ENCODE results near the gene PSMC3.

The PSMC3 gene

DNA sequence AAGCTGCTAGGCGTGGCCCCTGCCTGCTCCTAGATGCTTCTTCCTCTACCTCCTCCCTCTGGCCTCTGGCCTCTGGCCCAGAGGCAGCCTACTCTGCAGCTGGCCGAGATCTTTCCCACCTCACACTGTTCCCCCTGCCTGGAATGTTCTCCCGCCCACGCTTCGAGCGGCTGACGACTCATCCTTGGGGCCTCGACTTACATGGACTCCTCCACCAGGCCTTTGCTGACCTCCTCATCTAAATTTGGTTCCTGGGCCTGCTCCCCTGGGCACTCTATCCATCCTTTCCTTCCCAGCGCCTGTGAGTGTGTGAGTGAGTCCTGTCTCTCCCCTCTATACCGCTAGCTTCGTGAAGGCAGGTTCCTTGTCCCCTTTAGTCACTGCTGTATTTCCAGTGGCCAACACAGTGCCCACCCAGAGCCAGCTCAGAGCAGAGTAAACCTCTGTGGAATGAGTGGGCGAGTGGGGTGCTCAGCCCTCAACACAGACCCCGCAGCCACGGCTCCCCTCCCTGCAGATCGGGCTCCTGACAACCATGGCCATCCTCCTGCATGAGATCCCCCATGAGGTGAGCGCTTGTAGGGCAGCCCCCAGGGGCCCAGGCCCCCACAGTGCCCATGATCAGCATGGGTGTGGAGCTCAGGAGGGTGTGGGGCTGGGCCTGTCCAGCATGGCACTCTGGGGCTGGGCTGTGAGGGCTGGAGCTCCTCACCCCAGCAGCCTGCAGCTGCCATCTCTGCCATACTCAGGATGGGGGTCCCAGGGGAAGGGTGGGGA, 12.1 kb downstream of the PSMC3 start:
- no peak for DNase-seq (ENCODE audit: low read depth in 2 of 2, low spot score in 1 of 2)

DNA sequence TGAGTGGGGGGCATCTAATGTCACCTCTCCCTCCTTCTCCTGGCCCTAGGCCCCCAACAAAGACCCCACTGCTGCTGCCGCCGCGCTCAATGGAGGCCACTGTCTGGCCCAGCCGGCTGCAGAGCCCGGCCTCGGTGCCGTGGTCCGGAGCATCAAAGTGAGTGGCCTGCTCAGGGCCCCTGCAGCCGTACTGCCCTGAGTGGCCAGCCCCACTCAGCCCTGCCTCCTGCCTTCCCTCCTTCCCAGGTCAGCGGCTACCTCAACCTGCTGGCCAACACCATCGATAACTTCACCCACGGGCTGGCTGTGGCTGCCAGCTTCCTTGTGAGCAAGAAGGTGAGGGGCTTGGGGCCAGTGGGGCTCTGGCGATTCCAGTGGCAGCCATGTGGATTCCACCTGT, 12.9 kb downstream of the PSMC3 start:
- no peak for DNase-seq (ENCODE audit: low read depth in 2 of 2, low spot score in 1 of 2)

DNA sequence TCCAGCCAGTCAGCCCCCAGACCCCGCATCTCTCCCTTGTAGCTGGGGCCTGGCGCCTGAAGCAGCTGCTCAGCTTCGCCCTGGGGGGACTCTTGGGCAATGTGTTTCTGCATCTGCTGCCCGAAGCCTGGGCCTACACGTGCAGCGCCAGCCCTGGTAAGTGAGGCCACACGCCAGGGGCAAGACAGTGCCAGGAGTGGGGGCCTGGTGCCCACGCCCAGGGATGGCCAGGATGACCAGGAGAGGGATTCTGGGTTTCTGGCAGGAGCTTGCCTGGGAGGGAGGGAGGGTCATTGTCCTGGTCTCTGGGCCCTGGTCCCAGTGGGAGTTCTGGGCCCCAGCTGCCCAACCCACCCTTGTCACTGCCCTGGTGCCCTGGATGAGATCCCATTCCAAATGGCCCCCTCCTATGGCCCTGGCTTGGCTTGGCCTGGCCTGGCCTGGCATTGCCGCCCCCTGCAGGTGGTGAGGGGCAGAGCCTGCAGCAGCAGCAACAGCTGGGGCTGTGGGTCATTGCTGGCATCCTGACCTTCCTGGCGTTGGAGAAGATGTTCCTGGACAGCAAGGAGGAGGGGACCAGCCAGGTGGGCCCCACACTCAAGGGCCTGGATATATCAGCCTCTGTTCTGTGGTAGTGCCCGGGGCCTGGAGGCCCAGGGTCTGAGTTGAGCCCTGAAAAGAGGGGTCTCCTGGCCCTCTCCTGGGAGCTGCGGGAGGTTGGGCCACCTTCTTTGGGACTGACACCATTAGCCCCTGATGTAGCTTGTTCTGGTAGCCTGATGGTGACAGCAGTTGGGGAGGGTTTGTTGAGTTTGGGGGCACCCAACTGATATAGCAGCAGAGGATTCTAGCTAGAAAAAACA, 14.1 kb downstream of the PSMC3 start:
- no peak for DNase-seq (ENCODE audit: low read depth in 2 of 2, low spot score in 1 of 2)

DNA sequence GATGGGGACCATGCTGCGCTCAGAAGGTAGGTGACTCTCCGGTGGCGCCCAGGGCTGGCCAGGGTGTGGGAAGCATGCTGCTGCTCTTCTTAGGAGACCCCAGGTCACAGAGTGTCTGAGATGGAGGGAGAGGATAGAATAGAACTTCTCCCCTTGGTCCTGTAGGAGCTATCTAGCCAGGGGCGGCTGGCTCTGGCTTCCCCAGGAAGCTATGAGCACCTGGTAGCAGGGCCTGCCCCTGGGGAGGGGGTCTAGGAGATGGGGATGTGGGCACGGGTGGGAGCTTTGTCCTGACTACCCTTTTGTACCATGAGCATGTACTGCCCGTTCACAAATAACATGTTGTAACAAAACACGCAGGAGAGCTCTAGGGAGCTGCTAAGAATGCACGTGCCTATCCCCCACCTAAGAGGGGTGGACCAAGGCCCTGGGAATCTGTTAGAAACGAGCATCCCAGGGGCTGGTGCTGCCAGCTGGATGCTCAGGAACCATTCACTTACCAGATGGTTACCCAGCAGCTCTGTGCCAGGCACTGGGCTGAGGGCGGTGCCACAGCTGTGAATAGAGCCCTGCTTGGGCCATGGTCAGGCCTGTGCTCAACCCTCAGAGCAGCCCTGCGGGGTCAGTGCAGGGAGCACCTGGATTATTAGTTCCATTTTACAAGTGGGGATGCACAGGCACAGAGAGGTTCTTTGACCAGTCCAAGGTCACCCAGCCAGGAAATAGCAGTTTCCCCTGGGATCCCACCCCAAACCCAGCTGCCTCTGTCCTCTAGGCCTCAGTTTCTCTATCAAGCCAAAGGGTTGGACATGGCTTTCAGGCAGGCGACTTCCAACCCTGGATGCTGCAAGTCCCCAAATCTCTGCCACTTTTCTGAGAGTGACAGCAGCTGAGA, 15.6 kb downstream of the PSMC3 start:
- DNase-seq (ENCODE audit: low read depth in 2 of 2, low spot score in 1 of 2) = no peak

DNA sequence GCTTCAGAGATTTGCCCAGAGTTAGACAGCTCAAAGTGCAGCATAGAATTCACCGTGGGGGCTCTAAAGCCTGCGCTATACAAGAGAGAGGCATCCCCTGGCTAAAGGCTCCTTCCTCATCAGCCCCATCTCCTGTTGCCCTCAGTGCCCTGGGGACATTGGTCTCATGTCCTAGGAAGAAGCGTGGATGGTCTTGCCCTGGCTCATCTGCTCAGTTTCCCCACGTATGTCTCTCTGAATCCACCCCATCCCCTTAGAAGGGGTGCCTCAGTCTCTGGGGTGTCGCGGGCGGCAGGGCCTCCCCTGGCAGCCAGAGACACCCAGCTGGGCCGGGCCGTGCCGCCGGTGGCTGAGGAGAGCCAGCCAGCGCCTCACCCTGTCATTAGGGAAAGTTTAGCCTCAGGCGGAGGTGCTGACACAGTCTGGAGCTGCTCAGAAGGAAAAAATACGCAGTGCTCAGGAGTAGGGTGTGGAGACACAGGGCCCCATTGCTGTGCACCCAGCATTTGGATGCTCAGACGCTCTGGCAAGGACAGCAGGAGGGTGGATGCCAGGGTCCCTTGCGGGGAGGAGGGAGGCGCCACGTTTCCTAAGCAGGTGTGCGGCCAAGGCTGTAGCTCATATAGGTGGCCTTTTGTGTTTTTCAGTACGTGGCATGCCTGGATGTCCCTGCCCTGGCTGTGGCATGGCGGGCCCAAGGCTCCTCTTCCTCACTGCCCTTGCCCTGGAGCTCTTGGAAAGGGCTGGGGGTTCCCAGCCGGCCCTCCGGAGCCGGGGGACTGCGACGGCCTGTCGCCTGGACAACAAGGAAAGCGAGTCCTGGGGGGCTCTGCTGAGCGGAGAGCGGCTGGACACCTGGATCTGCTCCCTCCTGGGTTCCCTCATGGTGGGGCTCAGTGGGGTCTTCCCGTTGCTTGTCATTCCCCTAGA, 16.5 kb downstream of the PSMC3 start:
- no peak for DNase-seq (ENCODE audit: low read depth in 2 of 2, low spot score in 1 of 2)

DNA sequence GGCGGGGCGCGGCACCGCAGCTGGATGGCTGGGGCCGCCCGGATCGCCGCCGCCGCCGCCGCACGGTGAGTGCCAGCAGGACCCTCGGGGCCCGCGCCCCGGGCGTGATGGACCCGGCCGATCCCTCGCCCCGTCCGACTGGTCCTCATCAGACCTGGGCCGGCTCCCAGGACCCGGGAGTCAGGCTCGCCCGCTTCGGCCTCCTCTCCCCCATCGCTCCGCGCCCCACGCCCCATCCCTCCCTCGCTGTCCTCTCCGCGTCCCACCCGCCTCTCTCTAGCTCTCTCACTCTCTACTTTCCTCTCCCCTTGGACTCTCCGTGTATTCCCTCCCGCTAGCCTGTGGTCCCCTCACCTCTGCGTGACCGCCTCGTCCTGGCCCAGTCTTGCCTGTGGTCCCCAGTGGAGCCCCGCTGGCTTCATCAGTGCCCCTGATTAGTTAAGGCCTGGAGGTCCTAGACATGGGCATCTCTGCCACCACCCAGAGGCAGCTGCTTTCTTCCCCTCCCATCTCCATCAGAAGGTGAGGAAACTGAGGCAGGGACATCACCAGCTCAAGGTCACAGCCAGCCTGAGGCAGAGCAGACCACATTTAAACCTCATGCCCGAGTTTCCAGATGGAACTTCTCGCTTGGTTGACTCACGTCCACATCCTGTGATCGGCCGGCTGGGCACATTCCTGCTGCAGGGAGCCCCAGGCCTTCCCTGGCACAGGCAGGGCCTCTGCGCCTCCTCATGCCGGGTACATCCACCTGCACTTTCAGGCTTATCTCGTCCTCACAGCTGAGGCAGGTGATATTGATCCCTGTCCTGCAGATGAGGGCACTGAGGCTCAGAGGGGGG, 17.4 kb downstream of the PSMC3 start:
- no peak for DNase-seq (ENCODE audit: low read depth in 2 of 2, low spot score in 1 of 2)

DNA sequence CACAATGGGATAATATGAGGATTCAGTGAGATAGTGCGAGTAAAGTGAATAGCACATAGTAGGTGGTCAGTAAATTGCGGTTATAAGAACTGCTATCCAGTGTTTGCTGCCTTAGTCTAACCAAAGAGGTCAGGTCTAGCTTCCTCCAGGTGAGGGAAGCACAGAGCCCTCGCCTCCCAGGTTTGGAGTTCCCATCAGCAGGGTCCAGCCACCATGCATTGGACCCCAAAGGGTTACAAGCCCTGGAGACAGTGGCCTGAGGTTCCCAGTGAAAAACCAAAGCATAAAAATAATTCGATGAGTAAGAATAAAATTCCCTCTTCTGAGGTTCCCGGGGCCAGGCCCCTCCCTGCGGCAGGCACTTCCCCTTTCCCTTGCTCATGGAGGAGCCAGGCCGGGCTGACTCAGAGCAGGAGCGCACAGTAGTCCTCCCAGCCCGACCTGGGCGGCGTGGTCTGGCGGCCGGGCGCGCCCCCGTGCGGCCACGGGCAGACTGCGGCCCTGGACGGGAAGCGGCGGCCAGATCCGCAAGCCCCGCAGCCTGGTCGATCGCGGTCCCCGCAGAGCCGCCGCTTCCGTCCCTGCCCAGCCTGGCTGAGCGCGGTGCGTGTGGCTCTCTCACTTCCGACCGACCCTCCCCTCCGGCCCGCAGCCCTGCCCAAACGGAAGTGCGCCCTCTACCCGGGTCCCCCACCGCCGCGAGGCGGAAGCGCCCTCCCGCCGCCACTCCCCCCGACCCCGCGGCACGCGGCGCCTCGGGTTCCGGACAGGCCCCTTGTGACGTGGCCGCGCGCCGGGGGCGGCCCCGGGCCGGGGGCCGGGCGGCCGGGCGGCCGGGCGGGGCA, 18.3 kb downstream of the PSMC3 start, which contains the start of gene SLC39A13:
SLC39A13 (plus strand) TSS at position 845 of the 845 bp plus-strand sequence. CDS start 1,505 bp downstream, outside the sequence.
- peak; percentile 74 to 84 for DNase-seq (ENCODE audit: low read depth in 2 of 2, low spot score in 1 of 2)

DNA sequence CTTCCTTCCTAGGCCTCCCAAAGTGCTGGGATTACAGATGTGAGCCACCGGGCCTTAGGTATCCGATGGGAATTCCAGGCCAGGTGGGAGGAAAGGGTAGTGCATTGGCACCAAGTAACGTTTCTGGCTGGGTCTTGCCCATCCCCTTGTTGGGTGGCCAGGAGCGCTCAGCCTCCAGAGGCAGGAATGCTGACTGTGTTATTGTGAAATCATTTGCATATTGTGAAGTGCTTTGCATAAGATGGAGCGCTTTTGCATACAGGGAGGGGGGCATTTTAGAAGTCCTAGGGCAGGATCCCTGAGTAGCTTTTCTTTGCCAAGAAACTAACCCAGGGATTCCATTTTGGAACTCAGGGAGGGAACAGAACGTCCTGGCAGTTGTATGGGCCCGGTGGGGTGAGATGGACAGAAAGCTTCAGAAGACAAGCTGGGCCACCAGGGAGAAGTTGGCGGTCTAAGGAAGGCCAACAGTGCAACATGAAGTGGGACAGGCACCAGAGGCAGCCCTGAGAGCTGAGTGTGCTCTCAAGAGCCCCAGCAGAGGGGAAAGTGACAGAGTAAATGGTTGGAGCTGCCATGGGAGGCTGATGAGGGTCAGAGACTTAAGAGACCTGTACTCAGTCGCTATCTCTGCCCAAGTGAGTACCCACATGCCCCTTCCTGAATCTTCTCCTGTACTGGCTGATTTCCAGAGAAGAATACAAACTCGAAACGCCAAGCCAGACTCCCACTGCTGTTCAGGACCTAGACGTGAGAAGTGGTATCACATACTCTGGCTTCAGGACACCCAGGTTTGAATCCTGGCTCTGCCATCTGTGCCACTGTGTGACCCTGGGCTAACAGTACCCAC, 19.1 kb downstream of the PSMC3 start:
- DNase-seq (ENCODE audit: low read depth in 2 of 2, low spot score in 1 of 2) = no peak

DNA sequence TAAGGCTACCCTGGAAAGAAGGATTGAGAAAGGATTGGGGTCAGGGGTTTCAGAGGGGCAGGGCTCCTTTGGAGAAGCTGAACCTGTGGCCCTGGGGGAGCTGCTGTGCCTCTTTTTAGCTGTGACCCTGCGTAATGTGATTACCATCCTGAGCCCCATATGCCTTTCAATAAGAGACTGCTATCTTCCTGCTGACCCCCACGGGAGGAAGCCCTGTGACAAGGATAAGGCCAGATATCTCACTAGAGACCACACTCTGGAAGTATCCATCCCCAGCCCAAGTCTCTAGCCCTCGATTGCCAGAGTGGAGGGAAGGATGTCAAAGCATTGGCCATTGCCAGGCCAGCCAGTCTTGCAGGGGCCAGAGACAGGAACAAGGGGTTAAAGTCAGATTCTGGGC, 22.7 kb downstream of the PSMC3 start:
- DNase-seq (ENCODE audit: low read depth in 2 of 2, low spot score in 1 of 2) = no peak

DNA sequence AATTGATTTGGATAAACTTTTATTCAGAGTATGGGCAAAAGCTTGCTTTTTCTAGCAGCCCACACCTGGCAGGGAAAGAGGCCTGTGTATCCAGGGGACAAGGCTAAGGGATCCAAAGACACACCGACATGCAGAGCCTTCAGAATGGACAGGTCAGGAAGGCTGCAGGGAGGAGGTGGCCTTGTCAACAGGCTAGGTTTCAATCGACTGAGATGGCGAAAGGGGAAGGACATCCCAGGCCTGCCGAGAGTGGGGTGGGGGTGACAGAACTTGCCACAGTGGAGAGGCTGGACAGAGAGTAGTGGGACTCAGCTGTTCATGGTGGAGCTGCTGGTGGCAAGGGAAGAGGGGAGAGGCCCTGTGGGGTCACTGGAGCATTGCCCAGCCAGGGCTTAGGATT, 23.1 kb downstream of the PSMC3 start:
- no peak for DNase-seq (ENCODE audit: low read depth in 2 of 2, low spot score in 1 of 2)

DNA sequence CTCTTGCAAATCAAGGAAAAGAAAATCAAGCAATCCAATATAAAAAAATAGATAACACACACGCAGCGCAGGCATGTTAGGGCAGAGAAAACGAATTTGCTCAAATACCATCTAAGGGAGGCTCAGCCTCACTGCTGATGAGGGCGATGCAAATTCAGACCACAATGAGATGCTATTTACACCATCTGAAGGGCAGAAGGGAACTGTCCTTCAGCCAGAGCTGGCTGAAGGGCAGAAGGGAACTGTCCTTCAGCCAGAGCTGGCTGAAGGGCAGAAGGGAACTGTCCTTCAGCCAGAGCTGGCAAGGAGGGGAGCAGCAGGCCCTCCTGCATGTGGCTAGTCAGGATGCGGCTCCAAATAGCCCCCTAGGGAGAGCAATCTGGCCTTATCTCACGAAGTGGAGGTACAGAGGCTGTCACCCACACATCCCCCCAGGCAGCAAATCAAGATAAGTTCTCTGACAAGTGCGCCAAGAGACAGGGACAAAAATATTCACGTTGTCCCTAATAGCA, 25.4 kb downstream of the PSMC3 start:
- DNase-seq (ENCODE audit: low read depth in 2 of 2, low spot score in 1 of 2) = no peak

DNA sequence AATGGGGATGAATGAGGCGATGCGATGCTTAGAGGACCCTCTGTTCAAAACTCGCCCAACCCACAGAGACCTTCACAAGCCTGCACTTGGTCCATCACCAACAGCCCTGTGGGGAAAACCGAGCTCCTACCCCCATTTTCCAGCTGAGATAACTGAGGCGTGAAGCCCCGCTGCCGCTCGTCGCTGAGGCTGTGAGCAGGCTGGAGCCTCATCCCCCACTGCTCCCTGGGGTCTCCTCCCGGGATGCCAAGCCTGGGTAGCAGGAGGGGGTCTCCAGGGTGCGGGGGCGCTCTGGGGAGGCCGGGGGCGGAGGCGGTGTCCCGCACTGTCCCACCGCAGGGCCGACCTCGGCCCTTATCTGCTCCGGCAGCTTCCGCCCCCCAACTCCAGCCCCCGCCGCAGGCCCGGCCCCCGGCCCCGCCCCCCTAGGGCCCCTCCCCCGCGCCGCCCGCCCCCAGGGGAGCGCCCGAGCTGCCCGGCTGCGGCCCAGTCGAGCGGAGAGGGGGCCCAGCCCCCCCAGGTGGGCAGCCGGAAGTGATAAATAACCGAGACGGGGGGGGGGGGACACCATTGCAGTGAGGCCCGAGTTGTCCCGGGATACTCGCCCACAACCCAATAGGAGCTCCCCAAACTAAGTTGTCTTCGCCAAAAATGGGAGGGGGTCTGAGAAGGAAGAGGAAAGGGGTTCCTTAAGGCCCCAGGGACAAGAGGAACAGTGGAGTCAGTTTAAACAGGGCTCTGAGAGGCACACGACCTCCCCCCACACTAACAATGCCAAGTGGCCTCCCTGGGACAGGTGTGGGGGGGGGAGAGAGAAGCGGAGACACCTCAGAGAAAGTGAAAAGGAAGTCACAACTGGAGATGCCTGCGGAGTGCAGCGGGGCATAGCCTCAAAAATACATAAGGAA, 26.1 kb downstream of the PSMC3 start:
- DNase-seq (ENCODE audit: low read depth in 2 of 2, low spot score in 1 of 2) = peak in 1 of 2 donors; percentile 26

DNA sequence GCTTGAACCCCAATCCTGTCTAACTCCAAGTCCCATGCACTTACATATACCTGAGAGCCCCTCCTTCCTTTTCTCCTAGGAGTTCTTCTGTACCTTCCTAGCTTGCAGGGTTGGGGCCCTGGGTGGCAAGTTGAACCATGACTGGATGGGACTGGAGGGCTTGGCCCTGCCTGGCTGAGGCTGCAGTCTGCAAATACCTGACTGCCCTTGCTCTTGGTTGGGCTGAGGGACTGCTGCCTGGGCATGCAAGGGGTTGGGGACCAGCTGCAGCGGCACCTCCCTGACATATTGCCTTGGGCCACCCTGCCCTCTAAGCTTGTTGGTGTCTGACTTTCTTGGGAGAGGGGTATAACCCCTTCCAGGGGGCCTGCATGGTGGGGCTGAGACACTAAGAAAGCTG, 27.7 kb downstream of the PSMC3 start:
- no peak for DNase-seq (ENCODE audit: low read depth in 2 of 2, low spot score in 1 of 2)

DNA sequence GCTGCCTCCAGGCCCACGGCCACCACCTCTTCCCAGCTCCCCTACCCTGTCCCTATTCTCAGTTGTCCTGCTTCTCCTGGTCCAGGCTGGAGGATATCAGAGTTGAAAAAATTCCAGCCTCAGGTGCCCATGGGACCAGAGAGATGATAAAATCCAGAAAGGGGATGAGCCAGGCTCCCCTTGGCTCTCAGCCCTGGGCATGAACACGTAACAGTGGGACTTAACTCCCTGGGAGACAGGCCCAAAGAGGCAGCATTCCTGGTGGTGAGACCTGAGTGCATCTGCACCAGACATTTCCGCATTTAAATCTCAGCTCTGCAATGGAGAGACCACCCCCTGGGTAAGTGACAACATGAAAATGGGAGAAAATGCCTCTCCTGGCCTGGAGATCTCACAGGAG, 28.2 kb downstream of the PSMC3 start:
- DNase-seq (ENCODE audit: low read depth in 2 of 2, low spot score in 1 of 2) = no peak

DNA sequence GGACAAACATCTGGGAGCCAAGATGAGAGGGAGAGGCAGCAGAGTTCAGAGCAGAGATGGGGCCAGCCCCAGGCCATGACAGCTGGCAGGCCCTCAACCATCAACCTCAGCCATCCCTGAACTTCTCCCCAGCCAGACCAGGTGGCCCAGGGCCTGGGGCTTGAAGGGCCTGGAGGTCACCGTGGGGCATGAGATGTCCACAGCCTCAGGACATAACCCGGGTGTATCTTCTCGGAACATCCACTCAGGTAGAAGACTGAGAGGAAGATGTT, 30.3 kb downstream of the PSMC3 start:
- no peak for DNase-seq (ENCODE audit: low read depth in 2 of 2, low spot score in 1 of 2)

DNA sequence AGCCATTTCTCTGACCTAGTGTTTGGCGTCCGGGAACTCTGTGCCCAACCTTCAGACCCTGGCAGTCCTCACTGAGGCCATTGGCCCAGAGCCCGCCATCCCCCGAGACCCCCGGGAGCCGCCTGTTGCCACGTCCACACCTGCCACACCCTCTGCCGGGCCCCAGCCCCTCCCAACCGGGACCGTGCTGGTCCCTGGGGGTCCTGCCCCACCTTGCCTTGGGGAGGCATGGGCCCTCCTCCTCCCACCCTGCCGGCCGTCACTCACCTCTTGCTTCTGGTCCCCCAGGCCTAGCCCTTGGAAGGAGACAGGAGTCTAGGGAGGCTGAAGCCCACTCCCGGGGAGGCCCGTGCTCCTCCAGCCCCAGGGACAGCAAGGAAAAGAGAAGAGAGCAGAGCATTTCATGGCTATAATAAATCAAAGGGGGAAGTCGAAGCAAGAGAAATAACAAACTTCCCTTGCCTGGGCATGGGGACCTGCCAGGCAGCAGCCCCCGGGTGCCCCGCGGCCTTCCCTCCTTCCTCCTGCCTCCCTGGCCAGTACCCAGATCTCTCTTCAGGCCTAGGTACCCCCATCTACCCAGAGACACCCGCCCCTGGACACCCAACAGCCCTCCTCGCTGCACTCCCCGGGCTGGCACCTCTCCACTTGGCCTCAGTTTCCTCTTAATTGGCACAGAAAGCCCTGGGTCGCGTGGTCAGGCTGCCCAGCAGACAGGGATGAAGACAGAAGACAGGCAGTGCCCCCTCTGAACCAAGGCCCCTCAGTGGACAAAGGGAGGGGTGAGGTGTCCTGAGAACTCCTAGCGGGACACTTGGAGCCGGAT, 30.8 kb downstream of the PSMC3 start:
- DNase-seq (ENCODE audit: low read depth in 2 of 2, low spot score in 1 of 2) = no peak
